CD14-positive monocyte (primary cell): Measurements from ENCODE around the gene CSTPP1. TPM values are rescaled to one million over a fixed set of nuclear protein-coding genes. Genes with fewer than 3 reads are reported as not detected.

Source experiments
- DNase-seq, 3 donors: peaks; one replicate each; pipeline ENCODE4 v3.0.0-alpha.2; 2011 to 2022
- H2AFZ ChIP-seq: 2 replicates; pipeline ENCODE4 v1.6.0; 2012; ENCODE audit warnings: mild to moderate bottlenecking, low read depth, low read length, inconsistent platforms; ENCODE audit not compliant: insufficient read depth, poor library complexity, severe bottlenecking
- H3K27ac ChIP-seq, 2 donors: 1 replicate in 1 of 2; 2 replicates in 1 of 2; pipeline ENCODE4 v1.5.1; 2012 to 2013; ENCODE audit warnings: low read length in 2 of 2, control low read depth in 1 of 2, inconsistent platforms in 1 of 2, low read depth in 1 of 2, mild to moderate bottlenecking in 1 of 2
- H3K27me3 ChIP-seq, 2 donors: one replicate each; pipeline versions ENCODE4 v1.6.0 to v1.6.1; 2011 to 2013; ENCODE audit warnings: low read length in 2 of 2; ENCODE audit not compliant: control insufficient read depth in 2 of 2, insufficient read depth in 2 of 2
- H3K36me3 ChIP-seq, 2 donors: replicated peaks in 1 of 2; 1 replicate in 1 of 2; 2 replicates in 1 of 2; pipeline versions ENCODE4 v1.5.1 to v1.6.1; 2012 to 2013; ENCODE audit warnings: low read length in 2 of 2, control low read depth in 1 of 2, inconsistent platforms in 1 of 2, mild to moderate bottlenecking in 1 of 2; ENCODE audit not compliant: insufficient read depth in 2 of 2, control insufficient read depth in 1 of 2
- H3K4me1 ChIP-seq, 2 donors: 1 replicate in 1 of 2; 2 replicates in 1 of 2; pipeline versions ENCODE4 v1.5.1 to v1.6.1; 2012 to 2013; ENCODE audit warnings: low read length in 2 of 2, control low read depth in 1 of 2, inconsistent platforms in 1 of 2, mild to moderate bottlenecking in 1 of 2, moderate library complexity in 1 of 2; ENCODE audit not compliant: insufficient read depth in 2 of 2, control insufficient read depth in 1 of 2
- H3K4me2 ChIP-seq: replicated peaks from 2 replicates; pipeline ENCODE3; 2012; ENCODE audit warnings: low read length, moderate library complexity, mild to moderate bottlenecking; ENCODE audit not compliant: poor library complexity, severe bottlenecking; ENCODE audit errors: extremely low read depth
- H3K4me3 ChIP-seq, 3 experiments: fragments of 200-600 bp in 1 of 3; sonication (generic) in 1 of 3; replicated peaks in 1 of 3; 1 replicate in 2 of 3; 2 replicates in 1 of 3; pipeline ENCODE4 v1.5.1; 2011 to 2013; ENCODE audit warnings: low read length in 3 of 3, mild to moderate bottlenecking in 3 of 3, control low read depth in 2 of 3, low read depth in 2 of 3, inconsistent platforms in 1 of 3, moderate library complexity in 1 of 3
- H3K79me2 ChIP-seq: 2 replicates; pipeline ENCODE4 v1.6.0; 2012; ENCODE audit warnings: mild to moderate bottlenecking, control low read depth, inconsistent platforms, low read length, moderate library complexity; ENCODE audit not compliant: insufficient read depth
- H3K9ac ChIP-seq: 2 replicates; pipeline ENCODE4 v1.6.0; 2017; ENCODE audit warnings: low read length, mild to moderate bottlenecking; ENCODE audit not compliant: insufficient read depth, poor library complexity, severe bottlenecking
- H3K9me3 ChIP-seq, 2 donors: replicated peaks in 1 of 2; 1 replicate in 1 of 2; 2 replicates in 1 of 2; pipeline versions ENCODE4 v1.5.1 to v1.6.1; 2012 to 2013; ENCODE audit warnings: low read length in 2 of 2, control low read depth in 1 of 2; ENCODE audit not compliant: control insufficient read depth in 1 of 2, insufficient read depth in 1 of 2
- H4K20me1 ChIP-seq: 2 replicates; pipeline ENCODE4 v1.6.0; 2012; ENCODE audit warnings: mild to moderate bottlenecking, low read length, control low read depth, moderate library complexity; ENCODE audit not compliant: insufficient read depth
- H3K27ac Mint-ChIP-seq, 7 donors: one replicate each; pipeline ENCODE4 v1.8.0; 2020; ENCODE audit warnings: mild to moderate bottlenecking in 7 of 7, mixed read lengths in 7 of 7, moderate library complexity in 6 of 7, inconsistent platforms in 2 of 7
- H3K27me3 Mint-ChIP-seq, 3 donors: one replicate each; pipeline ENCODE4 v1.8.0; 2021 to 2022; ENCODE audit warnings: low read depth in 3 of 3, mild to moderate bottlenecking in 3 of 3, mixed read lengths in 3 of 3, moderate library complexity in 3 of 3, inconsistent platforms in 1 of 3
- H3K36me3 Mint-ChIP-seq, 2 donors: one replicate each; pipeline ENCODE4 v1.8.0; 2020; ENCODE audit warnings: mixed read lengths in 2 of 2, inconsistent platforms in 1 of 2, mild to moderate bottlenecking in 1 of 2
- H3K4me1 Mint-ChIP-seq: one replicate; pipeline ENCODE4 v1.8.0; 2020; ENCODE audit warnings: mild to moderate bottlenecking, mixed read lengths
- H3K4me3 Mint-ChIP-seq, 2 donors: one replicate each; pipeline ENCODE4 v1.8.0; 2020; ENCODE audit warnings: mild to moderate bottlenecking in 2 of 2, mixed read lengths in 2 of 2, moderate library complexity in 1 of 2
- H3K9me3 Mint-ChIP-seq, 7 donors: one replicate each; pipeline ENCODE4 v1.8.0; 2020 to 2022; ENCODE audit warnings: mixed read lengths in 7 of 7, mild to moderate bottlenecking in 6 of 7, moderate library complexity in 6 of 7, inconsistent platforms in 2 of 7
- WGBS: methylation state at CpG from one replicate; pipeline ENCODE4 v1.1.5; 2013; ENCODE audit warnings: missing lambda C conversion rate; ENCODE audit not compliant: insufficient coverage; 5-methylcytosine and 5-hydroxymethylcytosine counted together
- intact Hi-C, 2 donors: fragments of 100-400 bp; cut with micrococcal nuclease; formaldehyde crosslinking; loops; one replicate each; pipeline versions ENCODE4 v1.15.0 to v1.15.1; 2023
- polyA plus RNA-seq, 3 donors: library from polyadenylated mRNA; depleted of rRNA in 1 of 3; unstranded in 2 of 3; stranded (reverse) in 1 of 3; fragments of 300-500 nt in 2 of 3; fragments of >200 nt in 1 of 3; fragmentation: Illumina TruSeq in 2 of 3; gene quantifications; 1 replicate in 2 of 3; 2 replicates in 1 of 3; pipeline ENCODE4 v1.2.3, GENCODE V29; 2012 to 2021
- TF ChIP-seq, protein P1 (sequence below): fragments of 200-600 bp; IDR thresholded peaks from one replicate; pipeline ENCODE4 v1.8.0; 2022; ENCODE audit warnings: antibody characterized with exemption, mild to moderate bottlenecking

Gene CSTPP1
- polyA plus RNA-seq, 3 donors: 4.5 to 6.5 (median 5.9) TPM

DNA sequence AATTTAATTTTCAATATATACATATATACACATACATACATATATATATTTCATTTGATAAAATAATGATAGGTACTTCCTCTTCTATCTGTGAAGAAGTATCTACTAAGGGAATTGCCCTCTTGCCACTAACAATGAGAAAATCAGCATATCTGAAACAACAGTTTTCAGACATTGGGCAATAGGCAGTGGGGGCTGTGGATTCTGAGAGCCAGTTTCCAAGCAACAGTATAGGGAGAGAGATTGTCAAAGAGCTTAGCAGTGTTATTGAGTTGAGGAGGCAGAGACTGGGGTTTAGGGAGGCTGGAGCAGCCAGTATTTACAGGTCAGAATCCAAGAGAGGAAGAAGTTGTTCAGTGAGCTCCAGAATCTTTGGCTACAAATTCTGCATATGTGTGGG lies 120.8 kb downstream of the CSTPP1 start:
- no peaks in the 10 kb centered on the region for H4K20me1 ChIP-seq
- DNase-seq: no peak
- TF ChIP-seq, protein P1, sequence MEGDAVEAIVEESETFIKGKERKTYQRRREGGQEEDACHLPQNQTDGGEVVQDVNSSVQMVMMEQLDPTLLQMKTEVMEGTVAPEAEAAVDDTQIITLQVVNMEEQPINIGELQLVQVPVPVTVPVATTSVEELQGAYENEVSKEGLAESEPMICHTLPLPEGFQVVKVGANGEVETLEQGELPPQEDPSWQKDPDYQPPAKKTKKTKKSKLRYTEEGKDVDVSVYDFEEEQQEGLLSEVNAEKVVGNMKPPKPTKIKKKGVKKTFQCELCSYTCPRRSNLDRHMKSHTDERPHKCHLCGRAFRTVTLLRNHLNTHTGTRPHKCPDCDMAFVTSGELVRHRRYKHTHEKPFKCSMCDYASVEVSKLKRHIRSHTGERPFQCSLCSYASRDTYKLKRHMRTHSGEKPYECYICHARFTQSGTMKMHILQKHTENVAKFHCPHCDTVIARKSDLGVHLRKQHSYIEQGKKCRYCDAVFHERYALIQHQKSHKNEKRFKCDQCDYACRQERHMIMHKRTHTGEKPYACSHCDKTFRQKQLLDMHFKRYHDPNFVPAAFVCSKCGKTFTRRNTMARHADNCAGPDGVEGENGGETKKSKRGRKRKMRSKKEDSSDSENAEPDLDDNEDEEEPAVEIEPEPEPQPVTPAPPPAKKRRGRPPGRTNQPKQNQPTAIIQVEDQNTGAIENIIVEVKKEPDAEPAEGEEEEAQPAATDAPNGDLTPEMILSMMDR: no peak
- no peak overlapping the region for H2AFZ ChIP-seq
- no peaks in the 10 kb centered on the region for H3K36me3 ChIP-seq
- no peak overlapping the region for H3K4me2 ChIP-seq
- peaks cover 0 to 9% (median 4%) of the 10 kb centered on the region in 7 donors for H3K9me3 Mint-ChIP-seq
- H3K79me2 ChIP-seq: no peaks in the 10 kb centered on the region
- H3K27me3 ChIP-seq: no peaks in the 10 kb centered on the region
- H3K4me3 Mint-ChIP-seq: no peak overlapping the region
- H3K27ac ChIP-seq: no peak overlapping the region
- H3K4me3 ChIP-seq: no peak overlapping the region
- peaks cover 0 to 1% (median 0%) of the 10 kb centered on the region in 3 donors for H3K27me3 Mint-ChIP-seq
- H3K27ac Mint-ChIP-seq: no peak overlapping the region
- H3K36me3 Mint-ChIP-seq: peaks cover 2 to 5% of the 10 kb centered on the region in 2 donors
- peaks cover 0 to 8% of the 10 kb centered on the region in 2 donors for H3K4me1 ChIP-seq
- no peak overlapping the region for H3K9ac ChIP-seq
- intact Hi-C loops: no loop called here
- peaks cover 14% of the 10 kb centered on the region for H3K4me1 Mint-ChIP-seq
- H3K9me3 ChIP-seq: no peaks in the 10 kb centered on the region

DNA sequence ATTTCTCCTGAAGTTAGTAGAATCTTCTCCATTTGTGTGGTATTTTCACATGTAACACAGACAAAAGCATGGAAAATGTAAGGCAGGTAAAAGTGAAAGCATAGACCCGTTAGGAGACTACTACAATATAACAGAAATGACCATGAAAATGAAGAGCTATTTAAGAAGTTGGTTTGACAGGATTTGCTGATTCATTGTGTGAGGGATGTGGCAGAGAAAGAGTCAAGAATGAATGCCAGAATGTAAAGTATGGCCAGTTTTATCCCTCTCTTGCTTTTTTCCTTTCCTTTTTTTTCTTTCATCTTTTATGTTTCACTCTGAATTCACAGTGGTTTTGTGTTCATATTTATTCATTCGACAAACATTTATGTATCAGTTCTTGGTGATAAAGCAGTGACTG lies 124.2 kb downstream of the CSTPP1 start:
- H3K27ac ChIP-seq: no peak overlapping the region
- H3K9ac ChIP-seq: no peak overlapping the region
- WGBS: no CpG with 5 or more reads among the region's 2 CpGs
- intact Hi-C loops: no loop called here
- H3K9me3 Mint-ChIP-seq: peaks cover 0 to 7% (median 4%) of the 10 kb centered on the region in 7 donors
- H3K4me2 ChIP-seq: no peak overlapping the region
- H3K27me3 Mint-ChIP-seq: peaks cover 0 to 1% (median 1%) of the 10 kb centered on the region in 3 donors
- no peak overlapping the region for H2AFZ ChIP-seq
- DNase-seq: no peak
- no peaks in the 10 kb centered on the region for H3K27me3 ChIP-seq
- no peaks in the 10 kb centered on the region for H3K36me3 ChIP-seq
- H3K79me2 ChIP-seq: no peaks in the 10 kb centered on the region
- peak overlapping the region in 1 of 7 donors; percentile 24 for H3K27ac Mint-ChIP-seq
- H3K36me3 Mint-ChIP-seq: peaks cover 0 to 4% of the 10 kb centered on the region in 2 donors
- no peaks in the 10 kb centered on the region for H3K9me3 ChIP-seq
- H3K4me3 ChIP-seq: no peak overlapping the region
- TF ChIP-seq, protein P1: no peak
- peaks cover 0 to 8% of the 10 kb centered on the region in 2 donors for H3K4me1 ChIP-seq
- no peaks in the 10 kb centered on the region for H4K20me1 ChIP-seq
- H3K4me1 Mint-ChIP-seq: peaks cover 14% of the 10 kb centered on the region
- no peak overlapping the region for H3K4me3 Mint-ChIP-seq
